SK-N-MC (cell line): ENCODE data around the gene PATL1.
"Not testable (repeated sequence)": the region's sequence is repeated elsewhere in the genome, so short reads cannot be mapped to it uniquely, and the experiment has no call there.

Source experiments
- DNase-seq: peaks from one replicate; pipeline ENCODE4 v3.0.0-alpha.2; 2011; ENCODE audit warnings: low read depth, low spot score
- H3K27ac ChIP-seq: fragments of 200-600 bp; sonication (generic); 2 replicates; pipeline ENCODE4 v1.5.1; 2016; ENCODE audit warnings: mixed run types
- H3K36me3 ChIP-seq: fragments of 200-600 bp; sonication (generic); 2 replicates; pipeline ENCODE4 v1.6.1; 2017; ENCODE audit warnings: antibody characterized with exemption, low read length, mixed read lengths; ENCODE audit not compliant: insufficient read depth
- H3K4me3 ChIP-seq: fragments of 200-600 bp; sonication (generic); 2 replicates; pipeline ENCODE4 v1.5.1; 2016
- H3K9ac ChIP-seq: fragments of 200-600 bp; sonication (generic); 2 replicates; pipeline ENCODE4 v1.8.0; 2017; ENCODE audit warnings: mixed run types, mixed read lengths; ENCODE audit not compliant: insufficient read length
- H3K9me3 ChIP-seq: fragments of 200-600 bp; sonication (generic); 2 replicates; pipeline ENCODE4 v1.6.1; 2017; ENCODE audit warnings: low read depth, mild to moderate bottlenecking, antibody characterized with exemption, low read length, moderate library complexity, mixed read lengths
- EZH2 ChIP-seq: fragments of 200-600 bp; sonication (generic); IDR thresholded peaks from one replicate; pipeline ENCODE4 v1.6.1; 2017; ENCODE audit warnings: antibody characterized with exemption
- FOXP2 ChIP-seq: optimal IDR thresholded peaks from 2 replicates; pipeline ENCODE3; 2011; ENCODE audit warnings: mild to moderate bottlenecking, moderate library complexity; ENCODE audit not compliant: insufficient read depth; ENCODE audit errors: extremely low read length, control extremely low read depth
- POLR2AphosphoS5 ChIP-seq: IDR thresholded peaks from 2 replicates; pipeline ENCODE4 v1.6.1; 2012; ENCODE audit warnings: mild to moderate bottlenecking, low read depth, low read length, borderline replicate concordance

Gene PATL1

DNA sequence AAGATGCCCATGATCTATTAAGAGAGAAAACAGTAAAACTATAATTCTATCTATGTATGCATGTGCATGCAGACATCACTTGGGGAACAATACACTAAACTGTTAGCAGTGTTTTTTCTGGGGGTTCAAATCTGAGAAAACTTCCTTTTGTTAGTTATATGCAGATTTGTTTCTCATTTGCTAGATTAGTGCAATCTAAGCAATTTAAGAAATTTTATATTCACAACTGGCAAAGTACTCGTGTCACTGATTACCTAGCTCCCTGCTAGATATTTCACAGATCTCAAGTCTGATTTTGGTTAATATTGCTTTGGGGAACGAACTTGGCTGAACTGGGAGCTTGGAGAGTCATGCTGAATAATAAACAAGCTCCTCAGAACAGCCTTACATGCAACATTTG, 38.3 kb downstream of the PATL1 start:
- no peak overlapping the region for H3K4me3 ChIP-seq
- no peak for DNase-seq
- H3K36me3 ChIP-seq: peaks cover 10% of the 10 kb centered on the region; the same call in 1 of the 2 replicates
- H3K27ac ChIP-seq: 0 out of 2 replicates have a peak overlapping the region, but pooled peaks have one; percentile 2
- no peak overlapping the region for H3K9ac ChIP-seq
- TF ChIP-seq FOXP2: no peak
- no peaks in the 10 kb centered on the region for H3K9me3 ChIP-seq

DNA sequence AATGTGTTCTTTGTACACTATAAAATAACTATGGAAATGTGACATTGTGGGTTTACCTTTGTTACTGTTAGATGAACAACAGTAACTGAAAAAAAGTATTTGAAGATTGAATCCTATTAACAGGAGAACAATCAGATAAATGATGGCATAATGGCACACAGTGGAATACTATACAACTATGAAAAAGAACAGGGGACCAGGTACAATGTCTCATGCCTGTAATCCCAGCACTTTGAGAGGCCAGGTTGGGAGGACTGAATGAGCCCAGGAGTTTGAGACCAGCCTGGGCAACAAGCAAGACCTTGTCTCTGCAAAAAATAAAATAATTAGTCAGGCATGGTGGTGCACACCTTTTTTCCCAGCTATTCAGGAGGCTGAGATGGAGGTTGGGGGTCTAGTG, 38.8 kb downstream of the PATL1 start:
- Histone ChIP-seq H3K9ac (no peak overlapping the region), H3K9me3 (no peaks in the 10 kb centered on the region), H3K4me3 (no peak overlapping the region), H3K27ac (no peak overlapping the region), H3K36me3 (peaks cover 6% of the 10 kb centered on the region; the same call in 1 of the 2 replicates)
- TF ChIP-seq POLR2AphosphoS5 (no peak), FOXP2 (no peak), EZH2 (no peak)
- no peak for DNase-seq

DNA sequence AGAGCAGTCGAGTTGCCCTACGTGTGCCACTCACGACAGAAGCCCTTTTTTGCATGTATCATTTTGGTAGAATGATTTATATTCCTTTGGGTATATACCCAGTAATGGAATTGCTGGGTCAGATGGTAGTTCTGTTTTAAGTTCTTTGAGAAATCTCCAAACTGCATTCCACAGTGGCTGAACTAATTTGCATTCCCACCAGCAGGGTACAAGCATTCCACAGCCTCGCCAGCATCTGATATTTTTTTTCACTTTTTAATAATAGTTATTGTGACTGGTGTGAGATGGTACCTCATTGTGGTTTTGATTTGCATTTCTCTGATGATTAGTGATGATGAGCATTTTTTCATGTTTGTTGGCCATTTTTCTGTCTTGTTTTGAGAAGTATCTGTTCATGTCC, 41.9 kb downstream of the PATL1 start:
- not testable (repeated sequence) for H3K36me3 ChIP-seq, H3K9ac ChIP-seq, DNase-seq, H3K9me3 ChIP-seq, H3K4me3 ChIP-seq, H3K27ac ChIP-seq

- no peak overlapping the region for H3K27ac ChIP-seq
- H3K9ac ChIP-seq: no peak overlapping the region
- H3K9me3 ChIP-seq: no peaks in the 10 kb centered on the region
- H3K36me3 ChIP-seq: peaks cover 6% of the 10 kb centered on the region; the same call in 1 of the 2 replicates
- H3K4me3 ChIP-seq: no peak overlapping the region
- TF ChIP-seq FOXP2: no peak
- TF ChIP-seq EZH2: no peak
- TF ChIP-seq POLR2AphosphoS5: no peak
- no peak for DNase-seq
Measured at GRCh38 chr11:59625703-59626102, 43.1 kb downstream of the PATL1 start.

GRCh38 chr11:59617876-59618275, 51.0 kb downstream of the PATL1 start:
- H3K4me3 ChIP-seq: no peak overlapping the region
- DNase-seq: no peak
- no peaks in the 10 kb centered on the region for H3K36me3 ChIP-seq
- TF ChIP-seq POLR2AphosphoS5 (no peak), FOXP2 (no peak), EZH2 (no peak)
- H3K27ac ChIP-seq: no peak overlapping the region
- H3K9me3 ChIP-seq: no peaks in the 10 kb centered on the region
- no peak overlapping the region for H3K9ac ChIP-seq

DNA sequence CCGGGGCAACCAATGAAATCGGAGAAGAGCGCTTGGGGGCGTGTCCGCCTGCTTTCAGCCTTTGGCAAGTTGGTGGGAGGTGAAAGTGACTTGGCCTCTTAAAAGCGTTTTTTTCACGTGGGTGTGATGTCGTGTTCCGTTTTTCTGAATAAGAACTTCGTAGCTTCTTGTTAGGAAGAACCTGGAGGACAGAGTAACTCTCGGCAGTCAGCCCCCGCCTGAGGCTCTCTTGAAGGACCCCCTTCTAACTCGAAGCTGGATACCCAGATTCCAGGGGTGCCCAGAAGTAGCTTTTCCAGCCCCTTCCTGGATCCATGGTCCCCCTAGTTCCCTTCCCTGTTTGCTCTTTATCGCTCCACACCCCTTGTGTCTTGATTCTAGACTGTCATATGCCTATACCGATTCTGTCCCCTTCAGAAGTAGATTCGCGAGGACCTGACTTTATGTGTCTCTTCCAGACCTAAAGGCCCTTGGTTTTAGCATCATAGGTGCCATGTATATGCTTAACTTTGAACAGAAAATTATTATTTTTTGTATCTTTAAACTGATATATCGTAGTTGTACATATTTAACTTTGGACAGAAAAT, 52.3 kb downstream of the PATL1 start:
- Histone ChIP-seq H3K27ac (peak overlapping the region; percentile 84), H3K9ac (peak overlapping the region; percentile 66), H3K9me3 (no peaks in the 10 kb centered on the region), H3K36me3 (no peaks in the 10 kb centered on the region), H3K4me3 (peak overlapping the region; percentile 76)
- DNase-seq: no peak
- TF ChIP-seq POLR2AphosphoS5: peak; percentile 75
- TF ChIP-seq FOXP2: no peak
- TF ChIP-seq EZH2: no peak

DNA sequence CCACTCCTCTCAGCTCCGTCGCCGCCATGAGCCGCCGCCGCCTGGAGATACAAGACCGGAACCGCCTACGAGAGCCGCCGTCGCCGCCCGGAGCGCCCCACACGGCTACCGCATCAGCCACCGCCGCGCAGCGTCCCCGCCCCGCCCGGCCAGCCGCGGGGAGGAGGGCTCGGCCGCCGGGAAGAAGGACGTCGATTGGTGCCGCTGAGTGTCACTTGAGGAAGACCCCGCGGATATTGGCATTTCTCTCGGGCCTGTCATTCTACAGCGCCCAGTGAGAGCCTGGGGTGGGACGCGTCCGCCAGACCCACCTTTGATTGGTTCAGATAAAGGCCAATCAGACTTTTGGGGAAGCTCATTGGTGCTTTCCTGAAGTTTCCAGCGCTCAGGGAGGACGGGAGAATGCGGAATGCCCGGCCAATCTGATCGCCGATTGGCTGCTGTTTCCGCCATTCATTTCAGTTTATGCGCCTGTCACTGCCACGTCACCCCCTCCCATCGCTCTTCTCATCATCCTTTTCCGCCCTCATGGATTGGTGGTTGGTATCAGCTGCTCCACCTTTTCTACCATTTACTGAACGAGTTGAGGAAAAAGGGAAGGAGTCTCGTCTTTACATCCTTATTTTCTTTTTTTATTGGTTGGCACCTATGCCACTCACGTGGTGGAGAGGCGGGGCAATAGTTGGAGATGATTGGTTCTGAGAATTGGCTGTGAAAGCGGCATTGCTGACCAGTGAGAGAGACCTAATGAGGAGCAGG, 53.0 kb downstream of the PATL1 start, which contains the start of gene OSBP:
Gene OSBP (minus strand): TSS at position 138 of the 759 bp plus-strand sequence. CDS start 110 bp downstream, at position 28.
- Histone ChIP-seq H3K36me3 (no peaks in the 10 kb centered on the region), H3K4me3 (peak within 1 kb of the TSS; percentile 91), H3K9ac (peak within 1 kb of the TSS; percentile 84), H3K27ac (peak within 1 kb of the TSS; percentile 84), H3K9me3 (no peaks in the 10 kb centered on the region)
- TF ChIP-seq FOXP2: no peak
- TF ChIP-seq POLR2AphosphoS5: peak; percentile 66; the same call in 1 of the 2 replicates
- DNase-seq: peak; percentile 100

- TF ChIP-seq EZH2: no peak
- no peak for TF ChIP-seq FOXP2
- no peak for TF ChIP-seq POLR2AphosphoS5
- Histone ChIP-seq H3K27ac (no peak overlapping the region), H3K9me3 (no peaks in the 10 kb centered on the region), H3K4me3 (peak overlapping the region; percentile 91), H3K9ac (peak overlapping the region; percentile 84), H3K36me3 (peaks cover 5% of the 10 kb centered on the region)
- no peak for DNase-seq
Measured at GRCh38 chr11:59615120-59615636, 53.7 kb downstream of the PATL1 start.
